GM18520 (cell line): Measurements from ENCODE around the gene C7orf57.
A peak's percentile ranks its signal among the peaks of the same experiment; 100 is the strongest.
"Not testable (repeated sequence)": the region's sequence is repeated elsewhere in the genome, so short reads cannot be mapped to it uniquely, and the experiment has no call there.

Source experiments
- ATAC-seq: cut with Tn5 transposase; IDR thresholded peaks from one replicate; pipeline ENCODE4 v1.9.1; 2021; ENCODE audit not compliant: unreplicated experiment

C7orf57 gene

DNA sequence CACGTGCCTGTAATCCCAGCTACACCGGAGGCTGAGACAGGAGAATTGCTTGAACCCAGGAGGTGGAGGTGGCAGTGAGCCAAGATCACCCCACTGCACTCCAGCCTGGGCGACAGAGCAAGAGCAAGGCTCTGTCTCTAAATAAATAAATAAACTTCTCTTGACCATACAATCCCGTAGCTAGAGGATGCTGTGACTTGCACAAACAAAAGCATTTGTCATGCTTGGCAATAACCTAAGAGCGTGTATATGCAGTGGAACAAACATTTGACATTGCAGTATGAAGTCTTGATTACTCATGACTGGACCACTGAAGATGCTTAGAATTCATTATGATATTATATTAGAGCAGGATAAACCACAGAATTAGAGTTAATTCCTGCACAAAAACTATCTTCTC is 1.4 kb upstream of the C7orf57 start:
- ATAC-seq: no peak

- no peak for ATAC-seq
Measured at GRCh38 chr7:48035967-48036478, 680 bp downstream of the C7orf57 start.

DNA sequence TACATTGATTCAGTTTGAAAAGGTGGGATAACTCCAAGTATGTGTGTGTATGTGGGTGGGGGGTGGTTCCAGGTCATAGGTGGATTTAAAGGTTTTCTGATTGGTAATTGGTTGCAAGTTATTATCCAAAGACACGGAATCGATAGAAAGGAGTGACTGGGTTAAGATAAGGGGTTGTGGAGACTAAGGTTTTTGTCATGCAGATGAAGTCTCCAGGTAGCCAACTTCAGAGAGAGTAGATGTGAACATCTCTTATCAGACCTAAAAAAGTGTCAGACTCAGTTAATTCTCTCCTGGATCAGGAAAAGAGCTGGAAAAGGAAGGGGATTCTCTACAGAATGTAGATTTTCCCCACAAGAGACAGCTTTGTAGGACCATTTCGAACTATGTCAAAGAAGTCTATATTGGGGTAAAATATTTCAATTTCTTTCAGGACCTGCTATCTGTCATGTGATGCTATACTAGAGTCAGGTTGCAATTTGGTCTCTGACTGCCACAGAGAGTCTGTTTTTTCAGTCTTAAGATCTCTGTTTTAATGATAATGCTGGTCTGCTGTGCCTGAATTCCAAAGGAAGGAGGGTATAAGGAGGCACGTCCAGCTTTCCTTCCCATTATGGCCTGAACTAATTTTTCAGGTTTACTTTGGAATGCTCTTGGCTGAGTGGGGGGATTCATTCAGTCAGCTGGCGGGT is 3.6 kb downstream of the C7orf57 start:
- ATAC-seq: no peak

- ATAC-seq: no peak
Measured at GRCh38 chr7:48040944-48041652, 5.8 kb downstream of the C7orf57 start.

- no peak for ATAC-seq
Measured at GRCh38 chr7:48041653-48041970, 6.3 kb downstream of the C7orf57 start.

- ATAC-seq: no peak
Measured at GRCh38 chr7:48042216-48042615, 6.9 kb downstream of the C7orf57 start.

DNA sequence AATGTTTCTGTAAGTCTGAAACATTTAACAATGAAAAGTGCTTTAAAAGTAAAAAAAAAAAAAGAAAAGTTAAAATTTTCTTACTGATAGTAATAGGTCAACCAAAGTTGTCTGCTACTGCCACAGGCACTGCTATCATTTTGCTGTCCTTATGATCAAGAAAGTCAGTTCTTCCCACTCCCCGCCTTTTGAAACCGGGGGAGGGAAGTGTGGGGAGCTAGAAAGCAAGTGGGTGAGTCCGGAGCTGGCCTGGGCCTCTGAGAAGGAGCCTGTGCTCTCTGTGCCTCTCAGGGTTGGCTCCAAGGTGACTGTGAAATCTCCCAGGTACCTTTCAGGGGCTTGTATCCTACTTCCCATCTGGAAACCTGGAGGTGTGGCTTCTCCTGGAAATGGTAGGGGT is 7.3 kb downstream of the C7orf57 start:
- no peak for ATAC-seq

DNA sequence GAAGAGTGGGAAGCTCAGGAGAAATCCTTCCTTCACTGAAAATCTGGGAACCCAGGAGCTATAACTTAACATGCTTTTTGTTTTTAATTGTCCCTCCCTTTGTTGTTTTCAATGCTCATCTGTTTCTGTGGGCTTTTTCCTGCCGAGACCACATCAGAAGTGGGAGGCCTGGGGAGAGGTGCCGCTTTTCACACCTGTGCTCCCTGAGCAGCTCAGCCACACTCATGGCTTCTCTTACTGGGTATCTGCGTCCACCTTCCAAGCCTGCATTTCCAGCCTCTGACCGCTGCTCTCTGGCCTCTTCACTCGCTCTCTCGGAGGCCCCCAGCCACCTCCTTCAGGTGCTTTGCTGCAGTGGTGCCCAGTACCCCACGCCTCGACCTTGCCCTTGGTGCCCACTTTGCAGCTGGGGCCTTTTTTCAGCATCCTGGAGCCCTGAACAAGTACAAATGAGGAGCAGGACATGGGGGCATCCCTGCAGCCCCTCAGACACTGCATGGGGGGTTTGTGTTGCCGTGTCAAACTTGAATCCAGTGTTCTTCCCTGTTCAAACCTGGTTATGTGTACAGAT is 9.9 kb downstream of the C7orf57 start:
- ATAC-seq: no peak

DNA sequence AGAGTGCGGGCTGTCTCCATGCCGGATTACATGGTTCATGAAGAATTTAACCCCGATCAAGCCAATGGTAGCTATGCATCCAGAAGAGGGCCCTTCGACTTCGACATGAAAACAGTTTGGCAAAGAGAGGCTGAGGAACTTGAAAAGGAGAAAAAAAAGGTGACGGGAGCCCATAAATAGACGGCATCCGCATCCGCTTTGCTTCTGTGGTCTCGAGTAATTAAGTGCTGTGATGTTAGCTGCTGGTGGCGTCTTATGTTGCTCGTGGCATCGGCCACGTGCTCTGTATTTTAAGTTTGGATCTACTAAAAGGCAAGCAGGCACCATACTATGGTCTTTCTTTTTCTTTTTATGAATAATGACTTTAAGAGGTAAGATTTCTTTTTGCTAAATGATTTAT is 11.1 kb downstream of the C7orf57 start:
- no peak for ATAC-seq

DNA sequence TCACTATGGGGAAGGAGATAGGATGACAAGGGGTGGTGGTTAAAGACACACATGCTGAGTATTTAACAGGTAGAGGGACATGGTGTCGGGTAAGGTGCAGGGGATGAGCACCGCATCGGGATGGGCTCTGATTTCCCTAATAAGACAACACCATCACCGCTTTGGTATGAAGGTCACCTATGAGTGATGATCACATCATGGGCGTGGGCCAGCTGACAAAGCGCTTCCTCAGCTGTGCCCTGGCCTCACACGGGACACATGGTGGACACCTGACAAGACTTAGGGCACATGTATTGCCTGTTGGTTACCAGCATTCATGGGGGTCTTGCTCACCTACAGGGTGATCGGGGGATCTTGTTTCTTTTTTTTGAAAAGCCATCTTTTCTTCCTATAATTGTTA is 12.8 kb downstream of the C7orf57 start:
- ATAC-seq: no peak

DNA sequence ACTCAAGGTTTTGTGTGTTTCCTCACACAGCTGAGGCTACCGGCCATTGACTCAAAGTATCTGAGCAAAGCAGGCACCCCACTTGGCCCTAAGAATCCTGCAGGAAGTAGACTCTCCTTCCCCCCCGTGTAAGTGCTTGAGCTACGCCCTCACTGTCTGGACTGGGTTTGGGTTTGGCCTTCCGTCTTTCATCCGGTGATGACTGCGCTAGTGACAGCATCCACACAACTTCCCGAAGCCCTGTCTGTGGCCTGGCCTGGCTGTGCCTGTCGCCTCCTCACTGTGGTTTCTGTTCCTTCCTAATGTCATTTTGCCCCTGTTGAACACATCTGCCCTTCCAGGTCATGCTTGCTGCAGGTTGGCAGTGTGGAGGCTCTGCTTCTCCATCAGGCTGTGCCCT is 14.5 kb downstream of the C7orf57 start:
- ATAC-seq: no peak

DNA sequence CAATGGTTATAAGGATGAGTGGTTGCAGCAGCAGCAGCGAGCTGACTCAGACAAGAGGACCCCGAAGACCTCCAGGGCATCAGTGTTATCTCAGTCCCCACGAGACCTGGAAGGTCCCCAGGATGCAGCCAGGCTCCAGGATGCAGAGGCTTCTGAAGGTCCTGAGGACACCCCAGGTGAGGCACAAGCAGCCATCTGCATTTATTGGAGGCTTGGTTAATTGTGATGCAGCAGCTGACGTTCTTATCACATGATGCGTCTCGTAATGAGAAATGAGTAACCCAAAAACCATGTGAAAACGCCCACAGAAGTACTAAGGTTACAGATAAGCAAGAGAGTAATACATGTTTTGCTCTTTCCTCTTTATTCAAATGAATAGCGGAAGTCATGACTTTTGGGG is 17.4 kb downstream of the C7orf57 start:
- peak; percentile 78 for ATAC-seq

DNA sequence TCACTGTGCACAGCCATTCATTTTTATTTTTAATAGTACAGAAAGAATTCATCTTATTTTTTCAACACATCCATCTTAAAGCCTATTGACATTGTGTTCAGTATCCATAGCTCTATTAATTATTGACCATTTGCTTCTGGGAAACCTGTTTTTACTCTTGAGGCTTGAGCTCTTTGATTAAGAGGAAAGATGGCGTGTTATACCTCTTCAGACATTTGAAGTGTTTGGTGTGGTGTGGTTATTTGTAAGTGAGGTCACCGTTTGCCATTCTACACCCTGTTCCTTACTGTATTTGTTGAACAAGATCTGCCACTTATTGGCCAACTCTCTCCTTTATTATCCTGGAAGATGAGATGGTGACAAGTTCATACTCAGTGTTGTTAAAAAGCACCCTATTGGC is 18.4 kb downstream of the C7orf57 start:
- no peak for ATAC-seq

- no peak for ATAC-seq
Measured at GRCh38 chr7:48058990-48059389, 23.6 kb downstream of the C7orf57 start.

DNA sequence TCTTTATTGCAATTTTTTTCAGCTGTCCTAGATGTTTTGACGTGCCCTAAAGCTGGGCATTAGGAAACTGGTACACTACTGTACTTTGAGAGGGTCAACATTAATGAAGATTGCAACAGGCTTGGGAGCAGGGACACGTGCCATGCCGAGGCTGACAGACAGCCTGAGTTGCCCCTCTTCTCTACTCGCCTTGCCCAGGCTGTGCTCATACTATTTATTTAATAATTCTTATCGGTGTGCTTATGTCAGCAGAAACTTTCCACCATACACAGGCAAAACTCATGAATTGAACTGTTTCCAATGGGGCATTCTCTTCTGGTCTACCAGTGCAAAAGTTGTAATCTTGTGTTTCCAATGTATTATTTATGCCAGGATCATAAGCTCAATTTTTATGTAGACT is 24.4 kb downstream of the C7orf57 start:
- ATAC-seq: no peak

DNA sequence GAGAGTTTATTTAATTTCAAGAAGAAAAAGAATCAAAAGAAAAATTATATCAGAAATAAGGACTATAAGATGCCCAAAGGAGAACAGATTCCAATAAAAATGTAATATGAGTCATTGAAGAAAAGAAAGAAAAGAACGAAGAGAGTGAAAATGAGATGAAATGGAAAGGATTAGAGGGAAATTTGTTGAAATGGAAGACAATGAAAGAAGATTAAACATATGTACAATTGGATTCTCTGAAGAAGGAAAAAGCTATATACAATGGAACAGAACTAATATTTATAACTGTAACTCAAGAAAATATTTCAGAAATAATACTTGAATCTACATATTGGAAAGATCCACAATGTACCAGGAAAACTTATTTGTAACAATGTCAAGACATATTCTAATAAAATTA is 28.6 kb downstream of the C7orf57 start:
- ATAC-seq: no peak

GRCh38 chr7:48067475-48067874 is 32.1 kb downstream of the C7orf57 start:
- ATAC-seq: no peak

GRCh38 chr7:48074204-48074654 is 38.9 kb downstream of the C7orf57 start:
- no peak for ATAC-seq

- ATAC-seq: no peak
Measured at GRCh38 chr7:48077423-48077822, 42.1 kb downstream of the C7orf57 start.

GRCh38 chr7:48078470-48078869 is 43.1 kb downstream of the C7orf57 start:
- ATAC-seq: no peak

DNA sequence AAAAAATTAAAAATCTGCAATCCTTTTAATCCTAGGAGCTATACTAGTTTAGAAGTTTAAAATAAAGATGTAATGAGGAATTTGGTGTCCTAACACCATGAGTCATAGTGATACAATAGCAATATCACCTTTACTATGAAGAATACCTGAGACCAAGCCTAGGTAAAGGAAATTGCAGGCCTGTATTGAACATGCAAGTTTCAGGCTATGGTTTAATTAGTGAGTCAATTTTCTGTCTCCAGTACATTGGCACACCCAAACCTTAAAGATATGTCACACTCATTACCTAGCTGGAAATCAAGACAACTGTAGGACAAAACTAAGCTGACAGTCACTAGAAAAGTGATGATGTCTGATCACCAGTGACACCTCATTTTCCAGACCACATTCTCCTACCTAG is 47.0 kb downstream of the C7orf57 start:
- not testable (repeated sequence) for ATAC-seq

DNA sequence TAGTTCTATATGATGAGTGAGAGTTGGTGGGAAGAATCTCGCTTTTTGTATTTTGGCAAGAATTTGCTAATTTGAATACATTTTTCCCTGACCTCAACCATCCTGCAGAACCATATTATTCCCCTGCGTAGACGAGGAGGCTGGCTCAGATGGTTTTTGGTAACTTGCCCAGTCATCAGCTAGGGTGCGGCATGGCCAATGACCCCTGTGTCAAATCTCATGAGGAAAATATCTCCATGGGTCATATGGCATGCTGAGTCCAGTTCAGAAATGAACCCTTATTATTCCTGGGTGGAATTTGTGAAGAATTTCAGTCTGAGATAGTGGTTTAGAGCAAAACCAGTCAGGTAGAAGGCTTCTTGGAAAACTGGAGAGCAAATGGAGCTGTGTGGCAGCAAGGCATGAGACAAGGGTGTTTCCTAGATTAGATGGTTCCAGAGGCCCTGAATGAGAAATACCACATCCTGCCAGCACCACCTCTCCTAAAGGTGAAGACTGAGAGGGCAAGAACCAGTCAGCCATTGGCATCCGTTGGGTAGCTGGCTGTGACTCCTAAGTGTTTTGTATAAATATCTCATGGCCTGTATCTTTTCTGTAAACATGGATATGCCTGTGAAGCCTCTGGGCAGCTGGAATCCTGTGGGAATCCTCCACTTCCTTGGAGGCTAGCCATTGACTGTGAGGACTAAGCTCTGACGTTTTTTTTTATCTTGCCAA is 47.9 kb downstream of the C7orf57 start:
- no peak for ATAC-seq
